NCI-H2029 treated with DMSO at 0.1 percent for 48 hours (cell line): ENCODE results near the gene THUMPD1.
"Not testable (repeated sequence)": the region's sequence is repeated elsewhere in the genome, so short reads cannot be mapped to it uniquely, and the experiment has no call there.

Experiments
- DNase-seq: peaks from one replicate; lab custom pipeline; 2025; lab: John Stamatoyannopoulos, UW

The THUMPD1 gene

GRCh38 chr16:20695024-20695423 lies 46.6 kb downstream of the THUMPD1 start:
- no peak for DNase-seq

- not testable (repeated sequence) for DNase-seq
Measured at GRCh38 chr16:20694096-20694495, 47.5 kb downstream of the THUMPD1 start.

GRCh38 chr16:20689668-20690067 lies 52.0 kb downstream of the THUMPD1 start:
- DNase-seq: no peak

- no peak for DNase-seq
Measured at GRCh38 chr16:20683812-20684211, 57.8 kb downstream of the THUMPD1 start.
